Neural cell (in vitro differentiated cells): ENCODE data around the gene DPEP1. TPM values are rescaled to one million over a fixed set of nuclear protein-coding genes. Genes with fewer than 3 reads are reported as not detected.

Experiments used
- H2AFZ ChIP-seq: fragments of 200-600, 300-800 bp; sonication (generic), shearing (Covaris generic); 2 replicates; pipeline ENCODE4 v1.6.0; 2014; ENCODE audit warnings: low read depth, mild to moderate bottlenecking, antibody characterized with exemption, low read length, moderate library complexity
- H3F3A ChIP-seq: fragments of 200-600 bp; shearing (Covaris generic); 2 replicates; pipeline ENCODE4 v1.6.1; 2016; ENCODE audit warnings: mild to moderate bottlenecking, moderate library complexity, mixed read lengths, antibody characterized with exemption, low read length; ENCODE audit not compliant: insufficient read depth, poor library complexity, severe bottlenecking
- H3K27ac ChIP-seq: fragments of 200-600, 300-800 bp; sonication (generic), shearing (Covaris generic); 2 replicates; pipeline ENCODE4 v1.5.1; 2014; ENCODE audit warnings: mild to moderate bottlenecking, low read length, moderate library complexity
- H3K27me3 ChIP-seq: fragments of 300-800, 200-600 bp; sonication (generic), shearing (Covaris generic); 2 replicates; pipeline ENCODE4 v1.6.0; 2014; ENCODE audit warnings: mild to moderate bottlenecking, low read depth, low read length, moderate library complexity; ENCODE audit not compliant: insufficient read depth
- H3K36me3 ChIP-seq: fragments of 300-800, 200-600 bp; sonication (generic), shearing (Covaris generic); 2 replicates; pipeline ENCODE4 v1.5.1; 2014; ENCODE audit warnings: mild to moderate bottlenecking, antibody characterized with exemption, low read length, moderate library complexity; ENCODE audit not compliant: insufficient read depth
- H3K4me2 ChIP-seq: fragments of 300-800, 200-600 bp; sonication (generic), shearing (Covaris generic); 2 replicates; pipeline ENCODE4 v1.6.0; 2014; ENCODE audit warnings: mild to moderate bottlenecking, low read length
- H3K4me3 ChIP-seq: fragments of 300-800, 200-600 bp; sonication (generic), shearing (Covaris generic); 2 replicates; pipeline ENCODE4 v1.5.1; 2014; ENCODE audit warnings: mild to moderate bottlenecking, low read length, moderate library complexity
- H3K79me2 ChIP-seq: fragments of 200-600 bp; shearing (Covaris generic); replicated peaks from 2 replicates; pipeline ENCODE4 v1.6.0; 2014; ENCODE audit warnings: mild to moderate bottlenecking, low read length, moderate library complexity; ENCODE audit not compliant: insufficient read depth
- H3K9ac ChIP-seq: fragments of 300-800, 200-600 bp; sonication (generic), shearing (Covaris generic); 2 replicates; pipeline ENCODE4 v1.6.1; 2016; ENCODE audit warnings: mild to moderate bottlenecking, low read length, mixed read lengths
- H3K9me2 ChIP-seq: fragments of 200-600 bp; shearing (Covaris generic); 2 replicates; pipeline ENCODE4 v1.6.1; 2016; ENCODE audit warnings: mild to moderate bottlenecking, low read length, mixed read lengths; ENCODE audit not compliant: insufficient read depth
- H3K9me3 ChIP-seq: fragments of 200-600, 300-800 bp; sonication (generic), shearing (Covaris generic); 2 replicates; pipeline ENCODE4 v1.6.1; 2016; ENCODE audit warnings: mild to moderate bottlenecking, mixed run types, low read length, moderate library complexity, mixed read lengths
- H4K20me1 ChIP-seq: fragments of 200-600 bp; shearing (Covaris generic); 2 replicates; pipeline ENCODE4 v1.6.1; 2016; ENCODE audit warnings: mild to moderate bottlenecking, mixed run types; ENCODE audit not compliant: insufficient read depth
- EP300 ChIP-seq: fragments of 450-650 bp; conservative IDR thresholded peaks from 2 replicates; pipeline ENCODE4 v1.6.1; 2014; ENCODE audit warnings: antibody characterized with exemption, mild to moderate bottlenecking, moderate library complexity; ENCODE audit not compliant: poor library complexity, severe bottlenecking
- EZH2 ChIP-seq: fragments of 200-600, 300-800 bp; shearing (Covaris generic), sonication (generic); IDR thresholded peaks from 2 replicates; pipeline ENCODE4 v1.6.1; 2014; ENCODE audit warnings: antibody characterized with exemption, low read length, borderline replicate concordance, mild to moderate bottlenecking; ENCODE audit not compliant: insufficient read depth, poor library complexity, severe bottlenecking
- MXI1 ChIP-seq: fragments of 450-650 bp; conservative IDR thresholded peaks from 2 replicates; pipeline ENCODE4 v1.6.1; 2014; ENCODE audit warnings: antibody characterized with exemption, mild to moderate bottlenecking; ENCODE audit not compliant: poor library complexity, severe bottlenecking
- POLR2AphosphoS5 ChIP-seq: IDR thresholded peaks from 2 replicates; pipeline ENCODE4 v1.6.1; 2012
- RAD21 ChIP-seq: fragments of 450-650 bp; conservative IDR thresholded peaks from 2 replicates; pipeline ENCODE4 v1.6.1; 2014; ENCODE audit warnings: antibody characterized with exemption, mild to moderate bottlenecking, moderate library complexity
- SMC3 ChIP-seq: fragments of 450-650 bp; conservative IDR thresholded peaks from 2 replicates; pipeline ENCODE4 v1.6.1; 2014; ENCODE audit warnings: antibody characterized with exemption, mild to moderate bottlenecking, moderate library complexity; ENCODE audit not compliant: poor library complexity
- TAF1 ChIP-seq: IDR thresholded peaks from 2 replicates; pipeline ENCODE4 v1.6.1; 2012; ENCODE audit warnings: low read depth
- polyA plus RNA-seq: library from polyadenylated mRNA; depleted of rRNA; stranded (reverse); fragments of >200 nt; gene quantifications from 2 replicates; pipeline ENCODE4 v1.2.3, GENCODE V29; 2014
- TF ChIP-seq, protein P1 (sequence below): fragments of 450-650 bp; IDR thresholded peaks from 2 replicates; pipeline ENCODE4 v1.5.1; 2014; ENCODE audit warnings: antibody characterized with exemption, mild to moderate bottlenecking, moderate library complexity; ENCODE audit not compliant: poor library complexity, severe bottlenecking
- TF ChIP-seq, protein P2 (sequence below): IDR thresholded peaks from 2 replicates; pipeline ENCODE4 v1.6.1; 2012; ENCODE audit warnings: borderline replicate concordance

Gene DPEP1
- polyA plus RNA-seq, 1 donor from 2014 or later, result 0.33 TPM

DNA sequence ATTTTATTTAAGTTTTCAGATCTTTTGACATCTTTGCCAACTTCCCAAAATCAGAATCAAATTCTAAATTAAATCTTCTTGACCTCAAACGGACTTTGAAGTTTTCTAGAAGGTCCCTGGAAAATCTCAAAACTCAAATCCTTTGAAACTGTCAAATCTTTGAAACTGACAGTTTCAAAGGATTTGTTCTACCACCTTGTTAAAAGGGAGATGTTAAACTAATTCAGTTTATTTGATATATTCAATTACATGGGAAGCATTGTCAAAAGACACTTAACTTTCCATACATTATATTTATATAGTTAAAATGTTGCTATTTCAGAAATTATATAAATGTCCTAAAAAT, 3.4 kb upstream of the DPEP1 start:
- Histone ChIP-seq H3K4me3 (no peak overlapping the region), H3K36me3 (no peaks in the 10 kb centered on the region), H3K9me3 (no peaks in the 10 kb centered on the region), H2AFZ (no peak overlapping the region), H3K27ac (no peak overlapping the region), H3F3A (no peaks in the 10 kb centered on the region), H3K9ac (no peak overlapping the region), H3K27me3 (no peaks in the 10 kb centered on the region), H3K4me2 (no peak overlapping the region), H3K79me2 (no peaks in the 10 kb centered on the region), H4K20me1 (no peaks in the 10 kb centered on the region), H3K9me2 (no peaks in the 10 kb centered on the region)
- TF ChIP-seq EP300, result no peak
- TF ChIP-seq EZH2, result no peak
- TF ChIP-seq, protein P1, sequence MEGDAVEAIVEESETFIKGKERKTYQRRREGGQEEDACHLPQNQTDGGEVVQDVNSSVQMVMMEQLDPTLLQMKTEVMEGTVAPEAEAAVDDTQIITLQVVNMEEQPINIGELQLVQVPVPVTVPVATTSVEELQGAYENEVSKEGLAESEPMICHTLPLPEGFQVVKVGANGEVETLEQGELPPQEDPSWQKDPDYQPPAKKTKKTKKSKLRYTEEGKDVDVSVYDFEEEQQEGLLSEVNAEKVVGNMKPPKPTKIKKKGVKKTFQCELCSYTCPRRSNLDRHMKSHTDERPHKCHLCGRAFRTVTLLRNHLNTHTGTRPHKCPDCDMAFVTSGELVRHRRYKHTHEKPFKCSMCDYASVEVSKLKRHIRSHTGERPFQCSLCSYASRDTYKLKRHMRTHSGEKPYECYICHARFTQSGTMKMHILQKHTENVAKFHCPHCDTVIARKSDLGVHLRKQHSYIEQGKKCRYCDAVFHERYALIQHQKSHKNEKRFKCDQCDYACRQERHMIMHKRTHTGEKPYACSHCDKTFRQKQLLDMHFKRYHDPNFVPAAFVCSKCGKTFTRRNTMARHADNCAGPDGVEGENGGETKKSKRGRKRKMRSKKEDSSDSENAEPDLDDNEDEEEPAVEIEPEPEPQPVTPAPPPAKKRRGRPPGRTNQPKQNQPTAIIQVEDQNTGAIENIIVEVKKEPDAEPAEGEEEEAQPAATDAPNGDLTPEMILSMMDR, result no peak
- no peak for TF ChIP-seq POLR2AphosphoS5
- TF ChIP-seq RAD21, result no peak
- TF ChIP-seq, protein P2, sequence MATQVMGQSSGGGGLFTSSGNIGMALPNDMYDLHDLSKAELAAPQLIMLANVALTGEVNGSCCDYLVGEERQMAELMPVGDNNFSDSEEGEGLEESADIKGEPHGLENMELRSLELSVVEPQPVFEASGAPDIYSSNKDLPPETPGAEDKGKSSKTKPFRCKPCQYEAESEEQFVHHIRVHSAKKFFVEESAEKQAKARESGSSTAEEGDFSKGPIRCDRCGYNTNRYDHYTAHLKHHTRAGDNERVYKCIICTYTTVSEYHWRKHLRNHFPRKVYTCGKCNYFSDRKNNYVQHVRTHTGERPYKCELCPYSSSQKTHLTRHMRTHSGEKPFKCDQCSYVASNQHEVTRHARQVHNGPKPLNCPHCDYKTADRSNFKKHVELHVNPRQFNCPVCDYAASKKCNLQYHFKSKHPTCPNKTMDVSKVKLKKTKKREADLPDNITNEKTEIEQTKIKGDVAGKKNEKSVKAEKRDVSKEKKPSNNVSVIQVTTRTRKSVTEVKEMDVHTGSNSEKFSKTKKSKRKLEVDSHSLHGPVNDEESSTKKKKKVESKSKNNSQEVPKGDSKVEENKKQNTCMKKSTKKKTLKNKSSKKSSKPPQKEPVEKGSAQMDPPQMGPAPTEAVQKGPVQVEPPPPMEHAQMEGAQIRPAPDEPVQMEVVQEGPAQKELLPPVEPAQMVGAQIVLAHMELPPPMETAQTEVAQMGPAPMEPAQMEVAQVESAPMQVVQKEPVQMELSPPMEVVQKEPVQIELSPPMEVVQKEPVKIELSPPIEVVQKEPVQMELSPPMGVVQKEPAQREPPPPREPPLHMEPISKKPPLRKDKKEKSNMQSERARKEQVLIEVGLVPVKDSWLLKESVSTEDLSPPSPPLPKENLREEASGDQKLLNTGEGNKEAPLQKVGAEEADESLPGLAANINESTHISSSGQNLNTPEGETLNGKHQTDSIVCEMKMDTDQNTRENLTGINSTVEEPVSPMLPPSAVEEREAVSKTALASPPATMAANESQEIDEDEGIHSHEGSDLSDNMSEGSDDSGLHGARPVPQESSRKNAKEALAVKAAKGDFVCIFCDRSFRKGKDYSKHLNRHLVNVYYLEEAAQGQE, result no peak
- no peak for TF ChIP-seq MXI1
- no peak for TF ChIP-seq SMC3
- TF ChIP-seq TAF1, result no peak

DNA sequence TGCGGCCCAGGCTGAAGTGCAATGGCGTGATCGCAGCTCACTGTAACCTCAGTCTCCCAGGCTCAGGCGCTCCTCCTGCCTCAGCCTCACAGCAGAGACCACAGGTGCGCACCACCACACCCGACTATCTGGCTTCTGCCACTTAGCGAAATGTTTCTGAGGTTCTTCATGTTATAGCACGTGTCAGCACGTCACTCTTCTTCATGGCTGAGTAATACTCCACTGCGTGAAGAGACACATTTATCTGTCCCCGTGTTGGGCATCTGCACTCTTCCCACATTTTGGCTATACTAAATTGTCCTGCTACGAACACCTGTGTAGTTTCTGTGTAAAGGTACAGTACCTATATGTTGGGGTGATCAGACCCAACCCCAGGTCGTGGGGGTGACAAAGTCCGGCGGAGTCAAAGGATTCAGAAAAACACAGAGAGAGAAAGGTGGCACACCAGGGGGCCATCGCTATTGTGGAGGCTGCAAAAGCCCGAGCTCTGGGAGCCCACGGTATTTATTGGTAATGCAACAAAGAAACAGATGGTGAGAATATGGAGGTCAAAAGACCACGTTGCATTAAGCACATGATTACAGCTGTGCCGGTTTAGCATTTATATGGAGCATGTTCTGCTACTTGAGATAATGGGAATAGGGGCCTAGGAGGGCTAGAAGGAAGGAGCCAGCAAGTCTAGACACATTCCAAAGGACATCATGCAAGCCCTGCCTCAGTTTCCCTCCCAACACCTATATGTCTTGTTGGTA, 851 bp upstream of the DPEP1 start:
- Histone ChIP-seq H3K27me3 (no peaks in the 10 kb centered on the region), H2AFZ (no peak overlapping the region), H3F3A (no peaks in the 10 kb centered on the region), H3K4me2 (no peak overlapping the region), H3K36me3 (no peaks in the 10 kb centered on the region), H4K20me1 (no peaks in the 10 kb centered on the region), H3K9ac (no peak overlapping the region), H3K79me2 (no peaks in the 10 kb centered on the region), H3K4me3 (no peak overlapping the region), H3K9me2 (no peaks in the 10 kb centered on the region), H3K27ac (no peak overlapping the region), H3K9me3 (no peaks in the 10 kb centered on the region)
- TF ChIP-seq MXI1 (no peak), EZH2 (no peak), TAF1 (no peak), RAD21 (no peak), SMC3 (no peak)
